ENCODE measurements around the gene PLEKHM2. TPM values are rescaled to one million over a fixed set of nuclear protein-coding genes. Genes with fewer than 3 reads are reported as not detected.

The PLEKHM2 gene
- total RNA-seq, 1 experiment from 2014 or later = 38.5 TPM

GRCh38 chr1:15732686-15733081 is 48.6 kb downstream of the PLEKHM2 start:
- Histone ChIP-seq H3K27ac (ENCODE audit: low read depth, low read length) (no peak overlapping the region), H3K9ac (ENCODE audit: low read length) (no peak overlapping the region), H3K27me3 (ENCODE audit: insufficient read depth, low read length) (no peaks in the 10 kb centered on the region), H4K20me1 (ENCODE audit: insufficient read depth) (no peaks in the 10 kb centered on the region), H3K4me3 (replicated peaks in 1 of 2; ENCODE audit: low read depth in 1 of 2, low read length in 2 of 2) (no peak overlapping the region), H2AFZ (ENCODE audit: low read depth, low read length, poor library complexity, severe bottlenecking) (no peak overlapping the region), H3K4me1 (ENCODE audit: control insufficient read depth in 1 of 2, insufficient read depth in 2 of 2, low read length in 2 of 2) (peaks cover 3 to 5% of the 10 kb centered on the region in 2 experiments; a peak in 1 of 4 replicates), H3K9me3 (ENCODE audit: control insufficient read depth in 1 of 2, insufficient read depth in 1 of 2, low read depth in 1 of 2, low read length in 2 of 2) (no peaks in the 10 kb centered on the region), H3K79me2 (ENCODE audit: insufficient read depth, low read length) (no peaks in the 10 kb centered on the region), H3K9me2 (ENCODE audit: insufficient read depth) (no peaks in the 10 kb centered on the region), H3K4me2 (ENCODE audit: low read length) (no peak overlapping the region), H3K36me3 (ENCODE audit: control insufficient read depth in 1 of 2, insufficient read depth in 2 of 2, low read length in 2 of 2) (peaks cover 0 to 5% of the 10 kb centered on the region in 2 experiments; a peak in 1 of 4 replicates)
- TF ChIP-seq YY1 (IDR thresholded peaks at IDR 0.05; ENCODE audit: extremely low read depth, insufficient replicate concordance, low read depth, low read length) (no peak), CTCF (IDR thresholded peaks at IDR 0.05 in 2 of 3, conservative IDR thresholded peaks at IDR 0.05 in 1 of 3; ENCODE audit: borderline replicate concordance in 1 of 3, insufficient read depth in 1 of 3, low read depth in 2 of 3, low read length in 2 of 3) (no peak), CEBPB (IDR thresholded peaks at IDR 0.05; ENCODE audit: low read depth) (no peak), SRF (IDR thresholded peaks at IDR 0.05; ENCODE audit: low read depth) (no peak), EGR1 (IDR thresholded peaks at IDR 0.05; ENCODE audit: low read depth) (no peak), RAD21 (IDR thresholded peaks at IDR 0.05; ENCODE audit: low read depth) (no peak), EZH2phosphoT487 (IDR thresholded peaks at IDR 0.05; ENCODE audit: borderline replicate concordance) (no peak), ZBTB33 (IDR thresholded peaks at IDR 0.05; ENCODE audit: extremely low read depth, insufficient replicate concordance, low read length) (no peak), SP1 (IDR thresholded peaks at IDR 0.05; ENCODE audit: low read depth) (no peak), ZFX (IDR thresholded peaks at IDR 0.05) (no peak), FOSL1 (IDR thresholded peaks at IDR 0.05; ENCODE audit: low read depth) (no peak), MAX (IDR thresholded peaks at IDR 0.05) (no peak), SIN3A (IDR thresholded peaks at IDR 0.05; ENCODE audit: low read depth) (no peak), ELF1 (IDR thresholded peaks at IDR 0.05; ENCODE audit: borderline replicate concordance, low read depth) (no peak), EZH2 (IDR thresholded peaks at IDR 0.05) (no peak), TCF7L2 (IDR thresholded peaks at IDR 0.05; ENCODE audit: borderline replicate concordance, extremely low read depth, insufficient read depth, insufficient read length) (no peak), POLR2AphosphoS5 (IDR thresholded peaks at IDR 0.05; ENCODE audit: low read depth, low read length) (no peak), ATF3 (IDR thresholded peaks at IDR 0.05) (no peak), REST (IDR thresholded peaks at IDR 0.05; ENCODE audit: low read depth) (no peak)
- ChIA-PET CTCF (interaction anchor here (1.5 kb wide), 1 partner anchor 9 kb away, joined by 4 read pairs; no protein-coding TSS in a partner anchor), RAD21 (ENCODE audit: low non-redundant PET in 1 of 2, low total read pairs in 2 of 2, uncharacterized antibody in 2 of 2, unreplicated experiment in 2 of 2) (no interaction called here), POLR2A (no interaction called here)
- BruUV-seq (replicated peaks) = no TSS peak
- DNase-seq (ENCODE audit: low read depth, low spot score) (no peak), ATAC-seq (no peak)
- intact Hi-C loops (cut with micrococcal nuclease) = no loop called here

All from HCT116 (cell line).